ENCODE data around the gene CYGB. TPM values are rescaled to one million over a fixed set of nuclear protein-coding genes. Genes with fewer than 3 reads are reported as not detected.

Gene CYGB
- total and polyA plus RNA-seq, 10 of the 15 experiments (the other 5 are each of a cell fraction or from before 2014, with no cell fraction given): 0.34 TPM; not detected in 9

GRCh38 chr17:76528528-76529223 is 8.8 kb downstream of the CYGB start:
- peak overlapping the region; percentile 50; the same call in 1 of the 2 replicates for H3K4me3 ChIP-seq
- H3K4me2 ChIP-seq (ENCODE audit: control insufficient read depth, insufficient read depth): peak overlapping the region; percentile 76
- ChIA-PET POLR2A (interaction anchor here (0.6 to 2.1 kb wide), 5 partner anchors 22 to 1438 kb away, joined by 3 to 13 read pairs (median 5); no protein-coding TSS in a partner anchor), SMC1A (ENCODE audit: uncharacterized antibody, unreplicated experiment) (interaction anchor here (0.6 to 2.8 kb wide), 14 partner anchors 14 to 539 kb away, joined by 3 to 16 read pairs (median 3); no protein-coding TSS in a partner anchor), CTCF (interaction anchor here (0.6 to 4.0 kb wide), 19 partner anchors 11 to 1354 kb away, joined by 3 to 41 read pairs (median 5); partner anchors contain the start of genes PRCD and ST6GALNAC2), RAD21 (ENCODE audit: unreplicated experiment) (interaction anchor here (0.7 to 2.5 kb wide), 14 partner anchors 16 to 707 kb away, joined by 3 to 20 read pairs (median 4); no protein-coding TSS in a partner anchor)
- DNase-seq (ENCODE audit: low read depth, low spot score) (no peak), ATAC-seq (peak; percentile 38), FAIRE-seq (peak; percentile 18)
- intact Hi-C loops (cut with micrococcal nuclease; ENCODE audit: unreplicated experiment): no loop called here
- in situ Hi-C loops (cut with MboI): no loop called here
- H3K9me3 ChIP-seq (replicated peaks; ENCODE audit: control insufficient read depth, insufficient read depth, low read length): no peaks in the 10 kb centered on the region
- 25% methylated on average over 27 of the region's 31 CpGs for WGBS (ENCODE audit: insufficient coverage, insufficient replicate concordance, low lambda C conversion rate, missing lambda C conversion rate)
- peak overlapping the region; percentile 53 for H3K9ac ChIP-seq (ENCODE audit: control insufficient read depth, insufficient read depth, low read length)
- peak overlapping the region; percentile 73 for H3K27ac ChIP-seq (ENCODE audit: control insufficient read depth, insufficient read depth)
- no peaks in the 10 kb centered on the region for H3K79me2 ChIP-seq (ENCODE audit: control insufficient read depth, insufficient read depth, low read length)
- peaks cover 12% of the 10 kb centered on the region for H3K4me1 ChIP-seq (ENCODE audit: control insufficient read depth, insufficient read depth, low read length)
- no peaks in the 10 kb centered on the region for H3K27me3 ChIP-seq (replicated peaks in 1 of 2; ENCODE audit: control insufficient read depth in 2 of 2, insufficient read depth in 2 of 2, low read length in 1 of 2)
- peak overlapping the region; percentile 82 for H2AFZ ChIP-seq (ENCODE audit: control insufficient read depth, low read depth, low read length)
- H4K20me1 ChIP-seq (ENCODE audit: control insufficient read depth, insufficient read depth): no peaks in the 10 kb centered on the region
- TF ChIP-seq EGR1 (IDR thresholded peaks at IDR 0.05; ENCODE audit: borderline replicate concordance in 1 of 2, low read depth in 2 of 2, low read length in 2 of 2): peak in 1 of 2 experiments; percentile 43; a peak in 1 of 3 replicates
- TF ChIP-seq CTCF (IDR thresholded peaks at IDR 0.05 in 2 of 3, conservative IDR thresholded peaks at IDR 0.05 in 1 of 3; ENCODE audit: control insufficient read depth in 2 of 3, extremely low read depth in 1 of 3, insufficient read depth in 1 of 3, low read depth in 3 of 3, low read length in 3 of 3): peak in 2 of 3 experiments; percentile 3 to 28; a peak in 1 of 6 replicates
- TF ChIP-seq SPI1 (IDR thresholded peaks at IDR 0.05; ENCODE audit: borderline replicate concordance, insufficient read depth, low read depth, low read length): peak; percentile 20; the same call in 1 of the 2 replicates
- no peak for TF ChIP-seq RUNX3 (IDR thresholded peaks at IDR 0.05; ENCODE audit: low read length)
- TF ChIP-seq KAT2A (conservative IDR thresholded peaks at IDR 0.05; ENCODE audit: control insufficient read depth, low read depth, low read length): no peak
- no peak for TF ChIP-seq HDGF (IDR thresholded peaks at IDR 0.05)
- BruUV-seq (replicated peaks): TSS peak; percentile 66
- no peaks in the 10 kb centered on the region for H3K36me3 ChIP-seq (ENCODE audit: control insufficient read depth in 2 of 2, insufficient read depth in 2 of 2, low read length in 1 of 2)
